ENCODE data around the gene EXOC3L4. TPM values are rescaled to one million over a fixed set of nuclear protein-coding genes. Genes with fewer than 3 reads are reported as not detected.

The EXOC3L4 gene
- total and polyA plus RNA-seq, 2 of the 8 experiments (the other 6 are each of a cell fraction or from before 2014, with no cell fraction given), result 0.45 to 0.57 TPM

DNA sequence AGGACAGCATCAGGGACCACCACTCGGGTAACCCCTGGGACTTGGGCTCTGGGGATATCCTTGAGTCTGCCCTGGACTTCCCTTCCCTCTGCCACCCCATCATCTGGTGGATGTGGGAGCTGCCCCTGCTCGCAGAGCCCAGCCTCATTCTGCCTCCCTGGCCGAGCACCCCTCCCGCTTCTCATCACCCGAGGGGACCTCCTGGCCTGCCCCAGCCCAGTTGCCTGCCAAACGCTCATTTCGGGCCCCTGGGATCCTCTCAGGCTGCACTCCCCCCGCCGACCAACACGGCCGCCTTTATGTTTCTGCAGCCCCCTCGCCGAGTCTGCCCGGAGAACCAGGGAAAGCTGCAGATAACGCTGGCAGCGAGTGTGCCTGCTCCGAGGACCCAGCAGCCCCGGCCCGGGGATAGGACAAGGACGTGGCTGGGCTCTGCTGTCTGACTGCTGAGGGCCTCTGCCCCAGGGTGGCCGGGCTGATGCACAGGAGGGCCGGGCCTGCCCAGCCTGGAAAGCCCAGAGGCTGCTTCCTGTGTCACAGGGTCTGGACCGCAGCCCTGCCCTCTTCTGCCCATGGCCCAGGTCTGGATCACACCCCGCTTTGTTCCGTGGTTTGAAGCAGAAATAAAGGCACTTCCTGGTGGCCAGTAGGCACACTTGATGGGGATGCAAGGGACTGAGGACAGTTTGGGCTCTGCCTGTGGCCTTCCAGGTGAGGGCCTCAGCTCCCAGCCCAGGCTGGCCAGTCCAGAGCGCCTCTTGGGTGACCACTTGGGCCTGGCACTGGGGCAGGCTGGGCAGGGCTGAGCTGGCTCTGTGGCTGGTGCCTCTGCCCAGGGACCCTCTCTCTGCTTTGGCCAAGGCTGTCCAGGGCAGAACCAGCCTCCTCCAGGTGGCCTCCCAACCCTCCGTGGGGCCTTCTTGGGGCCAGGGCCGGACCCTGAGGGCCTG lies 4.9 kb upstream of the EXOC3L4 start (continued):
- TF ChIP-seq POU5F1 (IDR thresholded peaks at IDR 0.05; ENCODE audit: low read depth, low read length) (no peak), RFX5 (IDR thresholded peaks at IDR 0.05; ENCODE audit: borderline replicate concordance, low read depth, low read length) (no peak), NRF1 (IDR thresholded peaks at IDR 0.05; ENCODE audit: low read depth, low read length) (no peak), SIX5 (IDR thresholded peaks at IDR 0.05; ENCODE audit: low read depth, low read length) (no peak), SP1 (IDR thresholded peaks at IDR 0.05; ENCODE audit: low read depth, low read length) (no peak), POLR2AphosphoS5 (IDR thresholded peaks at IDR 0.05; ENCODE audit: low read depth, low read length) (no peak), CBX8 (IDR thresholded peaks at IDR 0.05; ENCODE audit: borderline replicate concordance, low read depth, low read length) (no peak), BCL11A (IDR thresholded peaks at IDR 0.05; ENCODE audit: low read depth in 2 of 2, low read length in 2 of 2) (no peak)
- TF ChIP-seq, protein P1, sequence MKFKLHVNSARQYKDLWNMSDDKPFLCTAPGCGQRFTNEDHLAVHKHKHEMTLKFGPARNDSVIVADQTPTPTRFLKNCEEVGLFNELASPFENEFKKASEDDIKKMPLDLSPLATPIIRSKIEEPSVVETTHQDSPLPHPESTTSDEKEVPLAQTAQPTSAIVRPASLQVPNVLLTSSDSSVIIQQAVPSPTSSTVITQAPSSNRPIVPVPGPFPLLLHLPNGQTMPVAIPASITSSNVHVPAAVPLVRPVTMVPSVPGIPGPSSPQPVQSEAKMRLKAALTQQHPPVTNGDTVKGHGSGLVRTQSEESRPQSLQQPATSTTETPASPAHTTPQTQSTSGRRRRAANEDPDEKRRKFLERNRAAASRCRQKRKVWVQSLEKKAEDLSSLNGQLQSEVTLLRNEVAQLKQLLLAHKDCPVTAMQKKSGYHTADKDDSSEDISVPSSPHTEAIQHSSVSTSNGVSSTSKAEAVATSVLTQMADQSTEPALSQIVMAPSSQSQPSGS (IDR thresholded peaks at IDR 0.05; ENCODE audit: low read length), result no peak

Measured in H1 (cell line).